HG03139 (cell line): ENCODE results near the gene PHLDB2.

Experiments used
- ATAC-seq: cut with Tn5 transposase; IDR thresholded peaks from one replicate; pipeline ENCODE4 v1.9.1; 2021; ENCODE audit not compliant: unreplicated experiment

The PHLDB2 gene

GRCh38 chr3:111848778-111849177, 10.3 kb upstream of the PHLDB2 start:
- no peak for ATAC-seq

GRCh38 chr3:111850537-111850936, 8.5 kb upstream of the PHLDB2 start:
- no peak for ATAC-seq

GRCh38 chr3:111851511-111851954, 7.5 kb upstream of the PHLDB2 start:
- ATAC-seq, result no peak

- no peak for ATAC-seq
Observed at GRCh38 chr3:111852540-111852939, 6.5 kb upstream of the PHLDB2 start.

- no peak for ATAC-seq
Observed at GRCh38 chr3:111853068-111853467, 6.0 kb upstream of the PHLDB2 start.

- ATAC-seq, result no peak
Observed at GRCh38 chr3:111854990-111855389, 4.1 kb upstream of the PHLDB2 start.

- ATAC-seq, result no peak
Observed at GRCh38 chr3:111856501-111856900, 2.6 kb upstream of the PHLDB2 start.

- ATAC-seq, result no peak
Observed at GRCh38 chr3:111857474-111857873, 1.6 kb upstream of the PHLDB2 start.

- ATAC-seq, result no peak
Observed at GRCh38 chr3:111858642-111859041, 423 bp upstream of the PHLDB2 start.

- ATAC-seq, result peak; percentile 88
Observed at GRCh38 chr3:111859974-111860859, 1.2 kb downstream of the PHLDB2 start.

GRCh38 chr3:111861391-111861790, 2.3 kb downstream of the PHLDB2 start:
- ATAC-seq, result no peak

GRCh38 chr3:111862415-111862814, 3.4 kb downstream of the PHLDB2 start:
- ATAC-seq, result no peak

GRCh38 chr3:111862974-111863373, 3.9 kb downstream of the PHLDB2 start:
- no peak for ATAC-seq

GRCh38 chr3:111863942-111864694, 5.1 kb downstream of the PHLDB2 start:
- no peak for ATAC-seq

- no peak for ATAC-seq
Observed at GRCh38 chr3:111864821-111865656, 6.0 kb downstream of the PHLDB2 start.

GRCh38 chr3:111867889-111868426, 8.9 kb downstream of the PHLDB2 start:
- no peak for ATAC-seq

GRCh38 chr3:111870620-111871019, 11.6 kb downstream of the PHLDB2 start:
- no peak for ATAC-seq

GRCh38 chr3:111871809-111872623, 13.0 kb downstream of the PHLDB2 start:
- ATAC-seq, result no peak

- no peak for ATAC-seq
Observed at GRCh38 chr3:111872979-111873378, 13.9 kb downstream of the PHLDB2 start.

- ATAC-seq, result no peak
Observed at GRCh38 chr3:111874177-111874820, 15.2 kb downstream of the PHLDB2 start.
